GM12892 (cell line): ENCODE data around the gene STK11.
"Not testable (repeated sequence)": the region's sequence is repeated elsewhere in the genome, so short reads cannot be mapped to it uniquely, and the experiment has no call there.

Experiments
- POLR2A ChIP-seq: IDR thresholded peaks from 2 replicates; pipeline ENCODE4 v1.6.1; 2011; ENCODE audit warnings: low read depth, low read length, control low read depth
- POLR2AphosphoS5 ChIP-seq: IDR thresholded peaks from 2 replicates; pipeline ENCODE4 v1.6.1; 2011; ENCODE audit warnings: low read depth, low read length, control low read depth
- TAF1 ChIP-seq: IDR thresholded peaks from 2 replicates; pipeline ENCODE4 v1.6.1; 2011; ENCODE audit warnings: low read depth, mild to moderate bottlenecking, control low read depth, low read length, borderline replicate concordance

DNA sequence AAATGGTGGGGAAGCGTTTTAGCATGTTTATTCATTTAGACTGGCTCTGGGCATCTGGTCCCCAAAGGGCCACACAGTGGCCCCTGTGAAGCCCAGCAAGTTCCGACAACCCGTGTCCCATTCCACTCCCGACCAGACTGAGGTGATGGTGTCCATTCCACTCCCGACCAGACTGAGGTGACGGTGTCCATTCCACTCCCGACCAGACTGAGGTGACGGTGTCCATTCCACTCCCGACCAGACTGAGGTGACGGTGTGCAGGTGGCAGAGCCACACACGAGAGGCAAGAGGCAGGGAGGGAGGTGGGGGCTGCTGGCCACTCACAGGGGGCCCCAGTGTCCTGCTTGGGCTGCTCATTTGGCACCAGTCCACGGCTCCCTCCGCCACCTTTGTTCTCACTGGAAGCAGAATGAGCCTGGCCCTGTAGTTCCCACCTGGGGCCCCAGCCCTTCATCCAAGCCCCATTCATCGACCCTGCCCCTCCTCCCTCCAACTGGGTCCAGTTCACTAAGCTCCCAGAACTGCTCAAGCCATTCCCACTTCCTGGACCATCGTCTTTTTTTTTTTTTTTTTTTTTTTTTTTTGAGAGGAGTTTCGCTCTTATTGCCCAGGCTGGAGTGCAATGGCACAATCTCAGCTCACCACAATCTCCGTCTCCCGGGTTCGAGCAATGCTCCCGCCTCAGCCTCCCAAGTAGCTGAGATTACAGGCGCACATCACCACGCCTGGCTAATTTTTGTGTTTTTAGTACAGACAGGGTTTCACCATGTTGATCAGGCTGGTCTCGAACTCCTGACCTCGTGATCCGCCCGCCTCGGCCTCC lies 40.9 kb downstream of the STK11 start:
- not testable (repeated sequence) for TF ChIP-seq POLR2A, POLR2AphosphoS5, TAF1
